SK-N-SH treated with all-trans-retinoic acid at 6 μM for 48 hours (cell line): ENCODE measurements around the gene C5AR1.

Source experiments
- CSDC2 ChIP-seq: fragments of 250-450 bp; sonication (Bioruptor Pico); IDR thresholded peaks from 2 replicates; pipeline ENCODE4 v1.5.0; 2020; ENCODE audit warnings: mild to moderate bottlenecking, moderate library complexity
- ESRRG ChIP-seq: fragments of 250-450 bp; sonication (Bioruptor Pico); IDR thresholded peaks from 2 replicates; pipeline ENCODE4 v1.6.1; 2021; ENCODE audit warnings: mild to moderate bottlenecking
- SNAI2 ChIP-seq: fragments of 250-450 bp; sonication (Bioruptor Pico); IDR thresholded peaks from 2 replicates; pipeline ENCODE4 v1.5.0; 2020; ENCODE audit warnings: mild to moderate bottlenecking, moderate library complexity

GRCh38 chr19:47331490-47331889 lies 21.8 kb downstream of the C5AR1 start:
- TF ChIP-seq SNAI2 (CRISPR knock-in tag), result no peak
- TF ChIP-seq CSDC2 (CRISPR knock-in tag), result no peak
- TF ChIP-seq ESRRG (CRISPR knock-in tag), result no peak
